GM19239 (cell line): Measurements from ENCODE around the gene SAG.

Experiments
- DNase-seq: peaks from one replicate; pipeline ENCODE4 v3.0.0; 2011; ENCODE audit warnings: low spot score; ENCODE audit not compliant: insufficient read length
- FAIRE-seq: peaks from 2 replicates; lab custom pipeline; 2011; peaks lifted over from hg19 to GRCh38; lab: Jason Lieb, UNC

Gene SAG

GRCh38 chr2:233285921-233286320, 21.7 kb upstream of the SAG start:
- FAIRE-seq (no peak), DNase-seq (no peak)

DNA sequence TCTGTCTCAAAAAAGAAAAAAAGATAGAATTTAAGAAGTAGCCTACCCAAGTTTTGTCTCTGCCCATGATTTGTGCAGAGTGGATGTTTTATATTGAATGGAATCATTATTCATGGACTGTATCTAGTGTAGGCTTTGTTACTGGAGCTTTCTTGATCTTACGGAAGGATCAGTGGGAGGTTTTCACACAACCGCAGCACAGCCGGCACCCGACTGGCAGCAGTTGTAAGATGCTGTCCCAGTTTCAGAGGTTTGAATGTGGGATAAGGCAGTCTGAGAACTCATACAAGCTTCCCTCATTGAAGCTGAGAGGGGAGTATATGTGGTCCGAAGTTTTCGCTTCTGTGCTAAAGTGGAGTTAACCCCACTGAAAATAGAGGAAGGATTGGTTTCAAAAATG, 19.7 kb upstream of the SAG start:
- no peak for FAIRE-seq

GRCh38 chr2:233288663-233289062, 19.0 kb upstream of the SAG start:
- DNase-seq (no peak), FAIRE-seq (no peak)

More for the DNA sequence above, 19.7 kb upstream of the SAG start:
- DNase-seq, result no peak

- FAIRE-seq (no peak), DNase-seq (no peak)
These were observed 18.0 kb upstream of the SAG start for GRCh38 chr2:233289648-233290047.

- no peak for DNase-seq
- no peak for FAIRE-seq
These were observed 17.4 kb upstream of the SAG start for GRCh38 chr2:233290051-233290845.

GRCh38 chr2:233295891-233296290, 11.7 kb upstream of the SAG start:
- no peak for FAIRE-seq
- DNase-seq, result no peak

DNA sequence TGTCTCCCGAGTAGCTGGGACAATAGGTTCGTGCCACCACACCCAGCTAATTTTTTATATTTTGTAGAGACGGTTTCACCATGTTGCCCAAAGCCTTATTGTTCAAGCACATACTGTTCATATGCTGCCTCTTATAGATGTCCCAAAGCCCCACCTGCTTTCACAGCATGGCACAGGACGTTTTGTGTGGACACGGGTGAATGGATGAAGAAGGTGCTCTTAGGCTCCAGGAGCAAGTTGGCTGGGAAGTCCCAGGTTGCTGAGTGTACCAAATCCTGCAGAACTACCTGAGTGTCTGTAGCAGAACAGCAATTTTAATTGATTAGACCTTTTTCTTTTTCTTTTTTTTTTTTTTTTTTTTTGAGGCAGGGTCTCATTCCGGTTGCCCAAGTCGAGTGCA, 10.5 kb upstream of the SAG start:
- FAIRE-seq (no peak), DNase-seq (no peak)

DNA sequence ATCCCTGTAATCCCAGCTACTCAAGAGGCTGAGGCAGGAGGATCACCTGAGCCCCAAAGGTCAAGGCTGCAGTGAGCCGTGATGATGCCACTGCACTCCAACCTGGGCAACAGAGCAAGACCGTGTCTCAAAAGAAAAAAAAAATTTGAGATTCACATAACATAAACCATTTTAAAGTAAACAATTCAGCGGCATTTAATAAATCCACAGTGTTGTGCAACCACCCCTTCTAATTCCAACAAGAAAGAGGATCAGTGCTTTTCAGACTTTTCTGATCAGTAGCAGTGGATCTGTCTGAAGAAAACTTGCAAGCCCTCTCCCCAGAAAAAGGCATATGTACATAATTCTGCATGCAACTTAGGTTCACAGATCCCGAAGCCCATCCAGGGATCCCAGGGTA, 7.2 kb upstream of the SAG start:
- FAIRE-seq (no peak), DNase-seq (no peak)

DNA sequence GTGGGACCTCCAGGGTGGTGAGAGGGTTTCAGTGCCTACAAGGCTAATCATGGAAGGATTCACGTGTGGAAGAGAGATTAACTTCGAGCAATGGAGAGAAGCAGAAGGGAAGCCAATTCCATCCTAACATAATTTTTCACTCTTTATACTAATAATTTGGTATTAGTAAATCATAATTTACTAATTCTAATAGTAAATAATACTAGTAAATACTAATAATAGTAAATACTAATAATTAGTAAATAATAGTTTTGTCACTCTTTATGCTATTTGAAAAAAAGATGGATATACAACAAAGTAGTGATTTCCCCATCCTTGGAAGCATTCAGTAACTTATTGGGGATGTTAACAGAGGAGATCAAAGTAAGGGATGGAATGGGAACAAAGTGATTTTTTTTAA, 6.4 kb upstream of the SAG start:
- DNase-seq, result no peak
- no peak for FAIRE-seq

DNA sequence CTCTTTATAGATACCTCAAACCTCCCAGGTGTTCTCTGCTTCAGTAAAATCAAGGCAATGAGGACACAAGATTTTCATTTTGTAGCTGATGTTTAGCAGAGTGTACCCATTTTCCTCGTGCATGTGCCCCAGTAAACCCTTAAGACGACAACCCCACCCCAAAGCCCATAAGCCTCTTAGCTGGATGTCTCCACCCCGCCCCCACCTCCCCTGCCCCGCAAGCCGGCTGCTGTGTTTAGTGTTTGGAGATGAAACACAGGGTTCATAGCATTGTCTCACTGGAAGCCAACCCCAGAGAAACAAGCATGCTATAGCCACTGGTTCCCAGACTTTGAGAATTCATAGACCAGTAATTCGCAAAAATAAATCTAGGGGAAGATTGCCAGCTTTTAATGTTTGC, 5.8 kb upstream of the SAG start:
- DNase-seq (no peak), FAIRE-seq (no peak)

DNA sequence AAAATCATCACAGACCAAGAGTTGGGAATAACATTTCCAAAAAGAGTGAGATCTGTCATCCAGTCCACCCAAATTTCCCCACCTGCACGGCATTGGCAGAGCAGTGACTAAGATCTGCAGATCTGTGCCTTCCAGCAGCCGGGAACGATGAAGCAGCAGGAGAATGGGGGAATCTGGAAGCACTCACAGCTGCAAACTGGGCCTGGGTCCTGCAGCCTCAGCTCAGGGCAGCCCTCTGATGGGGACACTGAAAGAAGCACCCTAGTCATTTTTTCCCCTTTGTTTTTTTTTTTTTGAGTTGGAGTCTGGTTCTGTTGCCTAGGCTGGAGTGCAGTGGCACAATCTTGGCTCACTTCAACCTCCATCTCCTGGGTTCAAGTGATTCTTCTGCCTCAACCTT, 4.4 kb upstream of the SAG start:
- FAIRE-seq (no peak), DNase-seq (no peak)

- no peak for FAIRE-seq
- no peak for DNase-seq
These were observed 3.8 kb downstream of the SAG start for GRCh38 chr2:233311241-233311926.

DNA sequence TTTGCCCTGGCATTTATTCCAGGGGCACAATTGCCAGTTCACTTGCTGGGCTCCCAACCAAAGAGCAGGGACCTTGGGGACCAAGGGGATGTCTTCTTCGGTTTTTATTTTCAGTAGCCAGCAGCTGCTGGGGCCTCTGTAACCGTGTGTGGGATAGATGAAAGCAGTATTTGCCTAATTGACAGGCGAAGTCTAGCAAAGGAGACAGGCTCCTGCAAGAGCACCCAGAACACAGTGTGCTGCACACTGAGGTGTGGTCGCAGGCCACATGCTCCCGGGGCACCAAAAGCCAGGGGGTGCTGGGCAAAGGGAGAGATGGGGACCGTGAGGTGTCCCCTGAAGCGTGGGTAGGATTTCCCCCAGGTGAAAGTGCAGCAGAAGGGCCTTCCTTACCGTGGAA, 5.3 kb downstream of the SAG start:
- no peak for DNase-seq
- no peak for FAIRE-seq

DNA sequence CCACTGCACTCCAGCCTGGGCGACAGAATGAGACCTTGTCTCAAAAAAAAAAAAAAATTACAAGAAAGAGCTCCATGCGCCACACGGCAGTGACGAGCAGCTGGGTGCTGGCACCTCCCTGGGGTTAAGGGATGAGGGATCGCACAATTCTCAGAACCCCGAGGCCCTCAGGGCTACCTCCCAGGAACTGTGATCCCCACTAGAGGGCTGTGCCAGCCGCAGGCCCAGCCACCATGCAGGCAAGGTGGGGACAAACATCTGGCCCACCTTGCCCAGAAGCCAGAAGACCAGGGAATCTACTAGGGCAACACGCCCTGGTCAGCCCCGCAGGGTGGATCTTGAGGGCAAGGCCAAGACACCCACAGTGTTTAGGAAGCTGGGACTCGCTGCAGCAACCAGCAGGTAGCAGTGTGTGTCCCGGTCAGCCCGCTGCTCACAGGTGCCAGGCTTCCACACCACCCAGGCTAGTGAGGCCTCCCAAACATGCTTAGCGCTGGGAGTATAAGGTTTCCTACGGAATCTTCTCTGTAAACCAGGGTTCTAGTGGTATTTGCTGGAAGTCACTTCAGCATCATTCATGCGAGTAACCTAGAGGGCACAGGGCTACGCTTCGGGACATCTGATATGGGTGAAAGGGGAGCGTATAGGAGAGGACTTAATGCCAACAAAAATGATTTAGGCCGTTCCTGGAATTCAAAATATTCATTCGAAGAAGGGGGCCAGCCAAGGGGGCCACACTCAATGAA, 6.7 kb downstream of the SAG start:
- no peak for FAIRE-seq
- DNase-seq, result no peak

GRCh38 chr2:233317196-233317943, 9.8 kb downstream of the SAG start:
- DNase-seq (no peak), FAIRE-seq (peak; percentile 33)

DNA sequence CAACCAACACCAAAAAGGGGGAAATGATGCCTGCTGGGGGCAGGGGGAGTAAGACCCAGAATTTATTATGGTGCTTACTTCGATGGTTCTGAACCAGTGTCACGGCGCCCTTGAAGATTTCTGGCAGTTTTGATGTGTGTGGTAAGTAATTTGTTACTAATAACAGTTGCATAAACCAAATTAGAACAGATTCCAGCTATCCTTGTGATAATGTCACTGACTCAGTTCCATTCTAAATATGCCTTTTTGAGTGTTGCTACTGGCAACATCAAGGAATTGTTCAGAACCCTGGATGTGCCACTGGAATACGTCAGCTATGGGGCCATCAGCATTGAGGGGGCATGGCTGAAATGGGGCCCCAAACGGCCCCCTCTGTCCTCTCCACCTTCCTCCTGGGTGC, 11.6 kb downstream of the SAG start:
- peak; percentile 28 for FAIRE-seq
- DNase-seq, result no peak

- no peak for FAIRE-seq
These were observed 12.9 kb downstream of the SAG start for GRCh38 chr2:233320470-233320869.

GRCh38 chr2:233321166-233321565, 13.6 kb downstream of the SAG start:
- no peak for FAIRE-seq

More at GRCh38 chr2:233320470-233320869, 12.9 kb downstream of the SAG start:
- DNase-seq, result no peak

GRCh38 chr2:233323851-233324250, 16.2 kb downstream of the SAG start:
- DNase-seq (no peak), FAIRE-seq (no peak)

More at GRCh38 chr2:233321166-233321565, 13.6 kb downstream of the SAG start:
- no peak for DNase-seq

- DNase-seq (no peak), FAIRE-seq (no peak)
These were observed 17.6 kb downstream of the SAG start for GRCh38 chr2:233325256-233325655.
